Activated CD4-positive, alpha-beta T cell treated with anti-CD3 and anti-CD28 coated beads, Interleukin-2, amount 50 U/mL, for 48 hours (primary cell): ENCODE measurements around the gene SLK.

Experiments used
- DNase-seq, 2 experiments: peaks; one replicate each; pipeline ENCODE4 v3.0.0-alpha.2; 2020

The SLK gene

GRCh38 chr10:104035194-104036068 is 68.5 kb downstream of the SLK start:
- no peak for DNase-seq

- no peak for DNase-seq
Observed at GRCh38 chr10:104036069-104036384, 69.1 kb downstream of the SLK start.

- DNase-seq = no peak
Observed at GRCh38 chr10:104036518-104037260, 69.7 kb downstream of the SLK start.

- DNase-seq = no peak
Observed at GRCh38 chr10:104037261-104037951, 70.5 kb downstream of the SLK start.

GRCh38 chr10:104038537-104038936 is 71.6 kb downstream of the SLK start:
- no peak for DNase-seq

- DNase-seq = no peak
Observed at GRCh38 chr10:104038958-104039752, 72.2 kb downstream of the SLK start.

- DNase-seq = no peak
Observed at GRCh38 chr10:104040382-104040781, 73.4 kb downstream of the SLK start.

GRCh38 chr10:104040862-104041789 is 74.2 kb downstream of the SLK start:
- DNase-seq = no peak

GRCh38 chr10:104041891-104042535 is 75.1 kb downstream of the SLK start:
- DNase-seq = no peak

- DNase-seq = no peak
Observed at GRCh38 chr10:104043185-104043830, 76.4 kb downstream of the SLK start.

GRCh38 chr10:104043854-104044253 is 76.9 kb downstream of the SLK start:
- DNase-seq = no peak

- DNase-seq = peak; percentile 26 to 33
Observed at GRCh38 chr10:104045151-104046089, 78.5 kb downstream of the SLK start.

GRCh38 chr10:104046651-104047050 is 79.7 kb downstream of the SLK start:
- no peak for DNase-seq

- DNase-seq = no peak
Observed at GRCh38 chr10:104049504-104050250, 82.7 kb downstream of the SLK start.

GRCh38 chr10:104052431-104052830 is 85.5 kb downstream of the SLK start:
- DNase-seq = no peak

- no peak for DNase-seq
Observed at GRCh38 chr10:104053201-104053600, 86.3 kb downstream of the SLK start.

GRCh38 chr10:104054430-104054829 is 87.5 kb downstream of the SLK start:
- no peak for DNase-seq

- DNase-seq = no peak
Observed at GRCh38 chr10:104056619-104057273, 89.8 kb downstream of the SLK start.
